OCI-LY1 (cell line): ENCODE results near the gene RGS11.
"Not testable (repeated sequence)": the region's sequence is repeated elsewhere in the genome, so short reads cannot be mapped to it uniquely, and the experiment has no call there.

Source experiments
- H2AFZ ChIP-seq: fragments of 200-600 bp; sonication (generic), shearing (Covaris generic); 2 replicates; pipeline ENCODE4 v1.6.0; 2014; ENCODE audit warnings: antibody characterized with exemption, mild to moderate bottlenecking, low read length
- H3F3A ChIP-seq: fragments of 200-600 bp; sonication (generic), shearing (Covaris generic); 2 replicates; pipeline ENCODE4 v1.6.0; 2014; ENCODE audit warnings: mild to moderate bottlenecking, antibody characterized with exemption, low read length, moderate library complexity; ENCODE audit not compliant: insufficient read depth
- H3K27ac ChIP-seq: fragments of 200-600 bp; sonication (generic); 2 replicates; pipeline ENCODE4 v1.5.1; 2014; ENCODE audit warnings: low read length, mixed run types, mild to moderate bottlenecking, low read depth; ENCODE audit not compliant: poor library complexity, severe bottlenecking
- H3K27me3 ChIP-seq: fragments of 200-600 bp; sonication (generic); 2 replicates; pipeline ENCODE4 v1.6.0; 2014; ENCODE audit warnings: antibody characterized with exemption, mild to moderate bottlenecking, low read length, moderate library complexity; ENCODE audit not compliant: insufficient read depth
- H3K36me3 ChIP-seq: fragments of 200-600 bp; sonication (generic); 2 replicates; pipeline ENCODE4 v1.6.1; 2014; ENCODE audit warnings: mild to moderate bottlenecking, antibody characterized with exemption, low read length, moderate library complexity, mixed read lengths; ENCODE audit not compliant: insufficient read depth
- H3K4me1 ChIP-seq: fragments of 200-600 bp; sonication (generic); 2 replicates; pipeline ENCODE4 v1.5.1; 2014; ENCODE audit warnings: mild to moderate bottlenecking, low read length, moderate library complexity; ENCODE audit not compliant: insufficient read depth, severe bottlenecking
- H3K4me2 ChIP-seq: fragments of 200-600 bp; sonication (generic), shearing (Covaris generic); 2 replicates; pipeline ENCODE4 v1.6.1; 2014; ENCODE audit warnings: low read length
- H3K4me3 ChIP-seq: fragments of 200-600 bp; sonication (generic); 2 replicates; pipeline ENCODE4 v1.5.1; 2014; ENCODE audit warnings: low read length, low read depth, mild to moderate bottlenecking, mixed read lengths; ENCODE audit not compliant: poor library complexity, severe bottlenecking
- H3K79me2 ChIP-seq: fragments of 200-600 bp; shearing (Covaris generic); 2 replicates; pipeline ENCODE4 v1.6.1; 2016; ENCODE audit warnings: mixed run types, low read length, mixed read lengths; ENCODE audit not compliant: insufficient read depth
- H3K9ac ChIP-seq: fragments of 200-600 bp; sonication (generic), shearing (Covaris generic); 2 replicates; pipeline ENCODE4 v1.6.1; 2014; ENCODE audit warnings: mild to moderate bottlenecking, low read length, mixed read lengths
- H3K9me2 ChIP-seq: fragments of 200-600 bp; sonication (generic), shearing (Covaris generic); 2 replicates; pipeline ENCODE4 v1.6.1; 2014; ENCODE audit warnings: low read depth, mild to moderate bottlenecking, low read length, mixed read lengths
- H3K9me3 ChIP-seq: fragments of 200-600 bp; shearing (Covaris generic); 2 replicates; pipeline ENCODE4 v1.6.1; 2014; ENCODE audit warnings: low read length, mixed read lengths
- H4K20me1 ChIP-seq: fragments of 200-600 bp; sonication (generic), shearing (Covaris generic); 2 replicates; pipeline ENCODE4 v1.6.0; 2016; ENCODE audit warnings: mild to moderate bottlenecking, low read length; ENCODE audit not compliant: insufficient read depth
- CTCF ChIP-seq: fragments of 200-600 bp; sonication (generic), shearing (Covaris generic); IDR thresholded peaks from 2 replicates; pipeline ENCODE4 v1.5.1; 2017; ENCODE audit warnings: mild to moderate bottlenecking, antibody characterized with exemption, low read length, moderate library complexity, mixed read lengths
- EZH2 ChIP-seq: fragments of 200-600 bp; sonication (generic), shearing (Covaris generic); IDR thresholded peaks from 2 replicates; pipeline ENCODE4 v1.8.0; 2017; ENCODE audit warnings: borderline replicate concordance, mixed run types, mild to moderate bottlenecking, antibody characterized with exemption, low read length, moderate library complexity, mixed read lengths

The RGS11 gene

GRCh38 chr16:259814-260253, 15.9 kb downstream of the RGS11 start:
- Histone ChIP-seq H3K9me2 (no peaks in the 10 kb centered on the region), H3K4me2 (no peak overlapping the region), H3K4me3 (no peak overlapping the region), H3K27me3 (no peaks in the 10 kb centered on the region), H3K9ac (no peak overlapping the region), H3K79me2 (no peaks in the 10 kb centered on the region), H3K9me3 (no peaks in the 10 kb centered on the region), H3K36me3 (peaks cover 40% of the 10 kb centered on the region), H3K27ac (no peak overlapping the region), H3K4me1 (no peaks in the 10 kb centered on the region), H4K20me1 (no peaks in the 10 kb centered on the region), H3F3A (no peaks in the 10 kb centered on the region; the same call in 1 of the 2 replicates), H2AFZ (no peak overlapping the region)
- TF ChIP-seq CTCF (no peak), EZH2 (no peak)

GRCh38 chr16:259226-259625, 16.5 kb downstream of the RGS11 start:
- H2AFZ ChIP-seq, result no peak overlapping the region
- H4K20me1 ChIP-seq, result no peaks in the 10 kb centered on the region
- H3K79me2 ChIP-seq, result no peaks in the 10 kb centered on the region
- H3K9me3 ChIP-seq, result no peaks in the 10 kb centered on the region
- no peak overlapping the region for H3K4me3 ChIP-seq
- no peak overlapping the region for H3K4me2 ChIP-seq
- H3K9me2 ChIP-seq, result no peaks in the 10 kb centered on the region
- H3K36me3 ChIP-seq, result peaks cover 44% of the 10 kb centered on the region
- TF ChIP-seq EZH2, result no peak
- no peak for TF ChIP-seq CTCF
- no peak overlapping the region for H3K27ac ChIP-seq
- H3F3A ChIP-seq, result no peaks in the 10 kb centered on the region; the same call in 1 of the 2 replicates
- no peaks in the 10 kb centered on the region for H3K4me1 ChIP-seq
- H3K27me3 ChIP-seq, result no peaks in the 10 kb centered on the region
- H3K9ac ChIP-seq, result no peak overlapping the region

GRCh38 chr16:258091-258490, 17.7 kb downstream of the RGS11 start:
- H4K20me1 ChIP-seq, H3K9me2 ChIP-seq, H3K4me2 ChIP-seq, H3K4me3 ChIP-seq, H3K9me3 ChIP-seq, H3K4me1 ChIP-seq, H3K27ac ChIP-seq, H2AFZ ChIP-seq, H3F3A ChIP-seq, H3K9ac ChIP-seq, H3K79me2 ChIP-seq, H3K27me3 ChIP-seq: not testable (repeated sequence)
- H3K36me3 ChIP-seq, result peaks cover 48% of the 10 kb centered on the region

GRCh38 chr16:255183-255582, 20.6 kb downstream of the RGS11 start:
- no peak overlapping the region for H3K9ac ChIP-seq
- H3K4me1 ChIP-seq, result peaks cover 13% of the 10 kb centered on the region
- no peaks in the 10 kb centered on the region for H3K27me3 ChIP-seq
- H3K27ac ChIP-seq, result no peak overlapping the region
- H4K20me1 ChIP-seq, result no peaks in the 10 kb centered on the region
- no peak overlapping the region for H2AFZ ChIP-seq
- no peaks in the 10 kb centered on the region for H3K9me2 ChIP-seq
- H3K4me2 ChIP-seq, result no peak overlapping the region
- H3K36me3 ChIP-seq, result peaks cover 38% of the 10 kb centered on the region
- no peak for TF ChIP-seq CTCF
- no peak for TF ChIP-seq EZH2
- no peaks in the 10 kb centered on the region for H3K9me3 ChIP-seq
- no peak overlapping the region for H3K4me3 ChIP-seq
- H3K79me2 ChIP-seq, result no peaks in the 10 kb centered on the region
- H3F3A ChIP-seq, result no peaks in the 10 kb centered on the region; the same call in 1 of the 2 replicates
